Upper lobe of left lung (tissue), 4 donors: Measurements from ENCODE around the gene CFHR4.

Source experiments
- CTCF ChIP-seq, 6 experiments: fragments of 450-650 bp in 4 of 6; fragments of 200-600 bp in 2 of 6; sonication (generic) in 2 of 6; IDR thresholded peaks; one replicate each; pipeline ENCODE4 v1.5.1; 2016 to 2019; ENCODE audit warnings: antibody characterized with exemption in 6 of 6
- POLR2AphosphoS5 ChIP-seq, 2 donors: sonication (generic); formaldehyde crosslinking; IDR thresholded peaks; one replicate each; pipeline ENCODE4 v1.5.1; 2017; ENCODE audit warnings: antibody characterized with exemption in 2 of 2

GRCh38 chr1:196856053-196856452 is 31.8 kb upstream of the CFHR4 start:
- TF ChIP-seq CTCF (IDR thresholded peaks at IDR 0.05) = no peak
- TF ChIP-seq POLR2AphosphoS5 (IDR thresholded peaks at IDR 0.05) = no peak
